ENCODE results near the gene ZNF483.
A peak's percentile ranks its signal among the peaks of the same experiment; 100 is the strongest.
"Not testable (repeated sequence)": the region's sequence is repeated elsewhere in the genome, so short reads cannot be mapped to it uniquely, and the experiment has no call there.

Gene ZNF483

GRCh38 chr9:111542497-111543254 is 17.7 kb downstream of the ZNF483 start:
- DNase-seq (ENCODE audit: low read depth), result no peak

- no peak for DNase-seq (ENCODE audit: low read depth)
These were observed 23.6 kb downstream of the ZNF483 start for GRCh38 chr9:111548623-111549022.

- DNase-seq (ENCODE audit: low read depth), result not testable (repeated sequence)
These were observed 30.4 kb downstream of the ZNF483 start for GRCh38 chr9:111555425-111555824.

- no peak for DNase-seq (ENCODE audit: low read depth)
These were observed 34.1 kb downstream of the ZNF483 start for GRCh38 chr9:111559000-111559610.

- DNase-seq (ENCODE audit: low read depth), result no peak
These were observed 36.3 kb downstream of the ZNF483 start for GRCh38 chr9:111561165-111561719.

GRCh38 chr9:111566234-111566633 is 41.3 kb downstream of the ZNF483 start:
- no peak for DNase-seq (ENCODE audit: low read depth)

- DNase-seq (ENCODE audit: low read depth), result not testable (repeated sequence)
These were observed 43.1 kb downstream of the ZNF483 start for GRCh38 chr9:111568127-111568526.

GRCh38 chr9:111572950-111573604 is 48.1 kb downstream of the ZNF483 start:
- DNase-seq (ENCODE audit: low read depth), result no peak

- no peak for DNase-seq (ENCODE audit: low read depth)
These were observed 57.9 kb downstream of the ZNF483 start for GRCh38 chr9:111582888-111583287.

GRCh38 chr9:111586378-111586777 is 61.4 kb downstream of the ZNF483 start:
- DNase-seq (ENCODE audit: low read depth), result no peak

GRCh38 chr9:111588846-111589245 is 63.9 kb downstream of the ZNF483 start:
- DNase-seq (ENCODE audit: low read depth), result no peak

GRCh38 chr9:111597852-111598732 is 73.1 kb downstream of the ZNF483 start:
- peak; percentile 27 for DNase-seq (ENCODE audit: low read depth)

- DNase-seq (ENCODE audit: low read depth), result no peak
These were observed 73.7 kb downstream of the ZNF483 start for GRCh38 chr9:111598733-111599091.

- no peak for DNase-seq (ENCODE audit: low read depth)
These were observed 74.3 kb downstream of the ZNF483 start, which contains the start of gene PTGR1 for GRCh38 chr9:111599092-111599954. PTGR1 (minus strand) TSS chr9:111599647; CDS start chr9:111597422, 2,225 bp downstream.

- DNase-seq (ENCODE audit: low read depth), result no peak
These were observed 75.0 kb downstream of the ZNF483 start for GRCh38 chr9:111599955-111600343.

- no peak for DNase-seq (ENCODE audit: low read depth)
These were observed 76.4 kb downstream of the ZNF483 start for GRCh38 chr9:111601237-111602018.

- DNase-seq (ENCODE audit: low read depth), result no peak
These were observed 78.1 kb downstream of the ZNF483 start for GRCh38 chr9:111603041-111603440.

GRCh38 chr9:111604054-111604615 is 79.2 kb downstream of the ZNF483 start:
- DNase-seq (ENCODE audit: low read depth), result no peak

- no peak for DNase-seq (ENCODE audit: low read depth)
These were observed 80.1 kb downstream of the ZNF483 start for GRCh38 chr9:111605041-111605559.
